ENCODE data around the gene IDS. TPM values are rescaled to one million over a fixed set of nuclear protein-coding genes. Genes with fewer than 3 reads are reported as not detected.

Gene IDS
- polyA plus RNA-seq, 1 of the 3 experiments (the other 2 are of a cell fraction), result 78.4 TPM

GRCh38 chrX:149469406-149469805 lies 35.7 kb downstream of the IDS start (continued):
- no peak for TF ChIP-seq USF2 (IDR thresholded peaks at IDR 0.05; ENCODE audit: borderline replicate concordance, low read depth, low read length)
- TF ChIP-seq NFIC (IDR thresholded peaks at IDR 0.05; ENCODE audit: borderline replicate concordance), result no peak
- TF ChIP-seq FOSL2 (IDR thresholded peaks at IDR 0.05; ENCODE audit: borderline replicate concordance, low read depth), result no peak
- no peak for TF ChIP-seq RCOR1 (IDR thresholded peaks at IDR 0.05; ENCODE audit: low read length)
- no peak for TF ChIP-seq RXRA (IDR thresholded peaks at IDR 0.05; ENCODE audit: borderline replicate concordance, low read depth)
- no peak for TF ChIP-seq TCF12 (IDR thresholded peaks at IDR 0.05)
- TF ChIP-seq FOXM1 (IDR thresholded peaks at IDR 0.05; ENCODE audit: low read depth), result no peak

GRCh38 chrX:149467920-149468319 lies 37.2 kb downstream of the IDS start:
- Histone ChIP-seq H3K9me3 (no peaks in the 10 kb centered on the region), H3K36me3 (replicated peaks in 1 of 2; ENCODE audit: control insufficient read depth in 1 of 2, insufficient read depth in 2 of 2, low read length in 1 of 2) (no peaks in the 10 kb centered on the region), H3K4me1 (ENCODE audit: control insufficient read depth in 1 of 2, insufficient read depth in 2 of 2, low read depth in 1 of 2, low read length in 1 of 2) (no peaks in the 10 kb centered on the region; a peak in 1 of 4 replicates), H3K9ac (no peak overlapping the region), H3K9me2 (no peaks in the 10 kb centered on the region), H3K79me2 (ENCODE audit: insufficient read depth) (no peaks in the 10 kb centered on the region), H4K20me1 (ENCODE audit: insufficient read depth) (no peaks in the 10 kb centered on the region), H3K4me2 (no peak overlapping the region), H3K27me3 (ENCODE audit: insufficient read depth) (peaks cover 13% of the 10 kb centered on the region; the same call in 1 of the 2 replicates), H3K27ac (ENCODE audit: low read depth in 2 of 2, low read length in 1 of 2) (no peak overlapping the region), H3F3A (replicated peaks; ENCODE audit: insufficient read depth) (no peaks in the 10 kb centered on the region), H2AFZ (ENCODE audit: low read depth) (no peak overlapping the region), H3K4me3 (ENCODE audit: low read depth in 2 of 2, low read length in 1 of 2) (no peak overlapping the region)
- CTCF ChIA-PET, result no interaction called here
- POLR2A ChIA-PET, result no interaction called here
- TF ChIP-seq ELF1 (IDR thresholded peaks at IDR 0.05), result no peak
- TF ChIP-seq IRF3 (IDR thresholded peaks at IDR 0.05; ENCODE audit: low read depth, low read length), result no peak
- TF ChIP-seq MEF2A (IDR thresholded peaks at IDR 0.05; ENCODE audit: borderline replicate concordance, low read depth), result no peak
- TF ChIP-seq RCOR1 (IDR thresholded peaks at IDR 0.05; ENCODE audit: low read length), result no peak
- TF ChIP-seq RXRA (IDR thresholded peaks at IDR 0.05; ENCODE audit: borderline replicate concordance, low read depth), result no peak
- TF ChIP-seq REST (IDR thresholded peaks at IDR 0.05; ENCODE audit: low read depth, low read length), result no peak
- TF ChIP-seq FOXM1 (IDR thresholded peaks at IDR 0.05; ENCODE audit: low read depth), result no peak
- no peak for TF ChIP-seq MXI1 (IDR thresholded peaks at IDR 0.05; ENCODE audit: low read depth, low read length)
- TF ChIP-seq RFX5 (IDR thresholded peaks at IDR 0.05; ENCODE audit: low read length), result no peak
- no peak for TF ChIP-seq GABPA (IDR thresholded peaks at IDR 0.05; ENCODE audit: low read depth)
- no peak for TF ChIP-seq EP300 (IDR thresholded peaks at IDR 0.05; ENCODE audit: borderline replicate concordance in 1 of 2, low read depth in 1 of 2, low read length in 1 of 2)
- no peak for DNase-seq
- 12% methylated on average over 5 of the region's 5 CpGs for WGBS (ENCODE audit: low lambda C conversion rate)

Measured in SK-N-SH (cell line).